WI38 (cell line): ENCODE measurements around the gene FAM83C.

Experiments
- H3K4me3 ChIP-seq: 2 replicates; pipeline ENCODE4 v1.5.1; 2011; ENCODE audit warnings: low read depth, mild to moderate bottlenecking, control low read depth, low read length
- TF ChIP-seq, protein P1 (sequence below): IDR thresholded peaks from 2 replicates; pipeline ENCODE4 v1.5.1; 2012; ENCODE audit warnings: low read depth, mild to moderate bottlenecking, control low read depth, low read length

Gene FAM83C

GRCh38 chr20:35326021-35326739, 34.0 kb upstream of the FAM83C start:
- no peak overlapping the region for H3K4me3 ChIP-seq
- TF ChIP-seq, protein P1, sequence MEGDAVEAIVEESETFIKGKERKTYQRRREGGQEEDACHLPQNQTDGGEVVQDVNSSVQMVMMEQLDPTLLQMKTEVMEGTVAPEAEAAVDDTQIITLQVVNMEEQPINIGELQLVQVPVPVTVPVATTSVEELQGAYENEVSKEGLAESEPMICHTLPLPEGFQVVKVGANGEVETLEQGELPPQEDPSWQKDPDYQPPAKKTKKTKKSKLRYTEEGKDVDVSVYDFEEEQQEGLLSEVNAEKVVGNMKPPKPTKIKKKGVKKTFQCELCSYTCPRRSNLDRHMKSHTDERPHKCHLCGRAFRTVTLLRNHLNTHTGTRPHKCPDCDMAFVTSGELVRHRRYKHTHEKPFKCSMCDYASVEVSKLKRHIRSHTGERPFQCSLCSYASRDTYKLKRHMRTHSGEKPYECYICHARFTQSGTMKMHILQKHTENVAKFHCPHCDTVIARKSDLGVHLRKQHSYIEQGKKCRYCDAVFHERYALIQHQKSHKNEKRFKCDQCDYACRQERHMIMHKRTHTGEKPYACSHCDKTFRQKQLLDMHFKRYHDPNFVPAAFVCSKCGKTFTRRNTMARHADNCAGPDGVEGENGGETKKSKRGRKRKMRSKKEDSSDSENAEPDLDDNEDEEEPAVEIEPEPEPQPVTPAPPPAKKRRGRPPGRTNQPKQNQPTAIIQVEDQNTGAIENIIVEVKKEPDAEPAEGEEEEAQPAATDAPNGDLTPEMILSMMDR: no peak

GRCh38 chr20:35325401-35325800, 33.2 kb upstream of the FAM83C start:
- TF ChIP-seq, protein P1: no peak

GRCh38 chr20:35320396-35321126, 28.3 kb upstream of the FAM83C start:
- TF ChIP-seq, protein P1: no peak
- no peak overlapping the region for H3K4me3 ChIP-seq

More at GRCh38 chr20:35325401-35325800, 33.2 kb upstream of the FAM83C start:
- no peak overlapping the region for H3K4me3 ChIP-seq

GRCh38 chr20:35319871-35320197, 27.6 kb upstream of the FAM83C start:
- no peak overlapping the region for H3K4me3 ChIP-seq
- TF ChIP-seq, protein P1: no peak

DNA sequence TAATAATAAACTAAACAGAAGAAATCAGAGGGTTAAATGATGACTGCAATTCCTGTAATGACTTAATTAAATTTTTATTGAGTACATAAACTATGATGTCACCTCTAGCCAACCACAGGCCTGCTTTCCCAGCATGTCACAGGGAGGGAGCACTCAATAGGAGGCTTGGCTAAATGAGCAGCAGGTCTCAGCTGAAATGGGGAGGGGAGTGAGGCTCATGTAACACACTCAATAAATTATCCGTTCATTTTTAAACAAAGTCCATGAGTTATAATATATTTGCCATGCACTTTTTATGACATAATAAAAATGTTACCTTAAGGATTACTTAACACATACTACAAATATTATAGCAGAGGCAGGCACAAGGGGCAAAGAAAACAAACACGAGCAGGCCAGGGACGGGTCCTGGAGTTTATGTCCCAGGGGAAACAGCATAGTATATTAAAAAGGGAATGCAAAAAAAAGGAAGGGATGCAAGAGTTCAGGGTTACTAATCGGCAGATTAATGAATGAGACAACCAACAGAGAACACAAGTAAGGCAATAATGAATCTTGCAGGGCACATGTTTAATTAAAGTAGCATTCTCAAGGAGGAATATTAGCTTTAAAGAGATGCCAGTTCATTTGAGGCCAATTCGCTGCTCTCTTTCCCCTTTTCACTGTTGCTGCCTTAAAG, 27.1 kb upstream of the FAM83C start:
- no peak overlapping the region for H3K4me3 ChIP-seq
- TF ChIP-seq, protein P1: no peak

- TF ChIP-seq, protein P1: no peak
- no peak overlapping the region for H3K4me3 ChIP-seq
Observed at GRCh38 chr20:35318502-35319157, 26.4 kb upstream of the FAM83C start.
